SJCRH30 (cell line): ENCODE results near the gene MACROH2A1. TPM values are rescaled to one million over a fixed set of nuclear protein-coding genes. Genes with fewer than 3 reads are reported as not detected.

Experiments used
- DNase-seq, 2 experiments: peaks; one replicate each; pipeline ENCODE4 v3.0.0-alpha.2; 2015 to 2020
- H3K27ac ChIP-seq: fragments of 250-450 bp; sonication (Bioruptor Pico); 2 replicates; pipeline ENCODE4 v1.5.1; 2020; ENCODE audit warnings: mild to moderate bottlenecking, moderate library complexity
- H3K27me3 ChIP-seq: fragments of 250-450 bp; sonication (Bioruptor Pico); 2 replicates; pipeline ENCODE4 v1.5.1; 2020; ENCODE audit warnings: mild to moderate bottlenecking, moderate library complexity
- H3K36me3 ChIP-seq: fragments of 250-450 bp; sonication (Bioruptor Pico); 2 replicates; pipeline ENCODE4 v1.5.1; 2020; ENCODE audit warnings: mild to moderate bottlenecking, moderate library complexity
- H3K4me1 ChIP-seq: fragments of 250-450 bp; sonication (Bioruptor Pico); 2 replicates; pipeline ENCODE4 v1.5.1; 2020; ENCODE audit warnings: mild to moderate bottlenecking, moderate library complexity
- H3K4me3 ChIP-seq: fragments of 250-450 bp; sonication (Bioruptor Pico); 2 replicates; pipeline ENCODE4 v1.5.1; 2020; ENCODE audit warnings: mild to moderate bottlenecking, moderate library complexity
- H3K9me3 ChIP-seq: fragments of 250-450 bp; sonication (Bioruptor Pico); replicated peaks from 2 replicates; pipeline ENCODE4 v1.5.1; 2020; ENCODE audit warnings: mild to moderate bottlenecking, moderate library complexity
- total RNA-seq: library from RNA; depleted of rRNA; stranded (reverse); fragments of >200 nt; shearing (Covaris generic); gene quantifications from 2 replicates; pipeline ENCODE4 v1.2.3, GENCODE V29; 2014

The MACROH2A1 gene
- total RNA-seq, 1 experiment from 2014 or later = 248 TPM

GRCh38 chr5:135348918-135349317, 50.1 kb downstream of the MACROH2A1 start:
- no peak for DNase-seq
- no peaks in the 10 kb centered on the region for H3K27me3 ChIP-seq
- no peaks in the 10 kb centered on the region for H3K9me3 ChIP-seq
- H3K36me3 ChIP-seq = peaks cover 50% of the 10 kb centered on the region
- no peak overlapping the region for H3K27ac ChIP-seq
- H3K4me3 ChIP-seq = no peak overlapping the region
- no peaks in the 10 kb centered on the region for H3K4me1 ChIP-seq

DNA sequence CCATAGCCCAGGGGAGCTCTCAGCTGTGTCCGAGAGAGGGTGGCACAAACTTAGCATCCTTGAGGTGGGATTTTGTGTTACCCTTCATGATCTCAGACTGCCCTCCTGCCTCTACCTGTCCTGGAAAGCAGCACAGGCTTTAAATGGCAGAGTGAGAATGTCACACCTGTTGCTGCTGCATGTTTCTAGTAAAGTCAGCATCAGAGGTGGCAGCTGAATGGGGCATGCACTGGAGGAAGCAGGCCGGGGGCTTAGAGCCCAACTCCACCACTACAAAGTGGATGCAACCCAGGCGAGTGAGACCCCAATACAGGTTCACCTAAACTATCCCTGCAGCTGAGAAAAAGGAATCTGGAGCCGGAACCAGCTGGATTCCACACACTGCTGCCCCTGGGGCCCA, 51.6 kb downstream of the MACROH2A1 start:
- Histone ChIP-seq H3K27me3 (no peaks in the 10 kb centered on the region), H3K27ac (no peak overlapping the region), H3K36me3 (peaks cover 65% of the 10 kb centered on the region), H3K9me3 (no peaks in the 10 kb centered on the region), H3K4me3 (no peak overlapping the region), H3K4me1 (no peaks in the 10 kb centered on the region)
- DNase-seq = no peak

DNA sequence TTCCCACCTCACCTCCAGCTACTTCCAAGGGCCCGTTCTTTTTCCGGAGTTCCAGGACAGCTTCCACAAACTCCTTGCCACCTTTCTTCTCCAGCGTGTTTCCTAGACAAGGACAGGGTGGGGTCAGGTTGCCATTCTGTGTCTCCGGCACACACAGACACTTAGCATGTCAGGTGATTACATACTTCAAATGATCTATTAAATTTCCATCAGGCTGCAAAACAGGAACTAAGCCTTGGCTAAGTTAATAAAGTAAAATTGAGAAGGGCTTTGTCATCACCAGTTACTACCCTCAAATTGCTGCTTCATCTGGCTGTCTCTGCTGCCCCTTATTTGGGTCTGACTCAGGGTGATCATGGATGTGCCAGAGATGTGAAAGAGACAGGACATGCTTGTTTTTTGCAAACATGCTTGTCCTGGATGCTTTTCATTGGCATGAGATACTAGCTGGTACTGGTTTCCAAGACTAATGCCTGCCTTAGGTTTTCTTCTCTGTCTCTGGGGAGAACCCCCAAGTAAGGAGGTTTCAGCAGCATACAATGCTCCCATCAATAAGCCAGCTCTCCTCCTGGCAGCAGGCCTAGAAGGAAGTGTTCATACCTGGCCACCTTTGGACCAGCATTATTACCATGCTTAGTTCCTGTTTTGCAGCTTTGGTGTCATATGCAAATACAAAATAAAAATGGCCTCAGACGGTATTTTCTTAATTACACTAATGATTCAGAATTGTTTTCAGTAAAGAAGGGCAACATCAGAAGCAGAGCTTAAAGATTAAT, 52.9 kb downstream of the MACROH2A1 start:
- Histone ChIP-seq H3K27me3 (no peaks in the 10 kb centered on the region), H3K27ac (no peak overlapping the region), H3K4me3 (no peak overlapping the region), H3K36me3 (peaks cover 74% of the 10 kb centered on the region), H3K9me3 (no peaks in the 10 kb centered on the region), H3K4me1 (no peaks in the 10 kb centered on the region)
- DNase-seq = no peak

- Histone ChIP-seq H3K27me3 (no peaks in the 10 kb centered on the region), H3K36me3 (peaks cover 76% of the 10 kb centered on the region), H3K4me3 (no peak overlapping the region), H3K4me1 (no peaks in the 10 kb centered on the region), H3K9me3 (no peaks in the 10 kb centered on the region), H3K27ac (no peak overlapping the region)
- no peak for DNase-seq
Measured at GRCh38 chr5:135344349-135344748, 54.7 kb downstream of the MACROH2A1 start.

DNA sequence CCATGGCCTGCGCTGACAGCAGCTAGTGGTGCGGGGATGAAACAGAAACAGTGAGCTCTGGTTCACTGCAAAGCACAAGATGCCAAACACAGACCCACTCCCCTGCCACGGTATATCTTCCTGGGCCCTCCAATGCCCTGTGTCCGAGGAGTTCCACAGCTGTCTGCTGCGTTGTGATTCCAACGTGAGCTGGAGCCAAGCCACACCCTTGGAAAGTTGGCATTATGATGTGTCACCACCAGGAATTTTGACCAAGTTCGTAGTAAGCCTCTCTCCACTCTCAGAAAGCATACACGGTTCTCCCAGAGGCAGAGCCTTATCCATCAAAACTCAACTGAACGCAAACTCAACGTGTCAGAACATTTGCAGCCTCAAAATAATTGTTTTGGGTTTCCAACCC, 55.6 kb downstream of the MACROH2A1 start:
- Histone ChIP-seq H3K27me3 (no peaks in the 10 kb centered on the region), H3K27ac (no peak overlapping the region), H3K4me1 (no peaks in the 10 kb centered on the region), H3K4me3 (no peak overlapping the region), H3K36me3 (peaks cover 80% of the 10 kb centered on the region), H3K9me3 (no peaks in the 10 kb centered on the region)
- no peak for DNase-seq

DNA sequence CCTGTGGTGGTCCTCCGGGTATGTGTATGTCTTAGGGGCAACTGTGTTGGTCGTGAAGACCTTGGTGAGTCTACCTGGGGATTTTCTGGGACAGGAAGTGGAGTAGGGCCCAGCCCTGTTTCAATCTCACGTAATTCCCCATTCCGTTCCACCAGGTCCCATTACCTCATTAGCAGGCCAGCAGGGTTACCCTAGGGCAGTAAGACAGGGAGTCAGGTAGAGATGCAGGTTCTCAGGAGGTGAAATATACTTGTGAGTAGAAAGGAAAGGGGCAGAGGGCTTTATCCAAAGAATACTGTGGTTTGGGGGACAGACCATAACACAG, 56.5 kb downstream of the MACROH2A1 start:
- H3K9me3 ChIP-seq = no peaks in the 10 kb centered on the region
- no peak overlapping the region for H3K4me3 ChIP-seq
- no peaks in the 10 kb centered on the region for H3K27me3 ChIP-seq
- peaks cover 77% of the 10 kb centered on the region for H3K36me3 ChIP-seq
- DNase-seq = no peak
- no peak overlapping the region for H3K27ac ChIP-seq
- no peaks in the 10 kb centered on the region for H3K4me1 ChIP-seq

DNA sequence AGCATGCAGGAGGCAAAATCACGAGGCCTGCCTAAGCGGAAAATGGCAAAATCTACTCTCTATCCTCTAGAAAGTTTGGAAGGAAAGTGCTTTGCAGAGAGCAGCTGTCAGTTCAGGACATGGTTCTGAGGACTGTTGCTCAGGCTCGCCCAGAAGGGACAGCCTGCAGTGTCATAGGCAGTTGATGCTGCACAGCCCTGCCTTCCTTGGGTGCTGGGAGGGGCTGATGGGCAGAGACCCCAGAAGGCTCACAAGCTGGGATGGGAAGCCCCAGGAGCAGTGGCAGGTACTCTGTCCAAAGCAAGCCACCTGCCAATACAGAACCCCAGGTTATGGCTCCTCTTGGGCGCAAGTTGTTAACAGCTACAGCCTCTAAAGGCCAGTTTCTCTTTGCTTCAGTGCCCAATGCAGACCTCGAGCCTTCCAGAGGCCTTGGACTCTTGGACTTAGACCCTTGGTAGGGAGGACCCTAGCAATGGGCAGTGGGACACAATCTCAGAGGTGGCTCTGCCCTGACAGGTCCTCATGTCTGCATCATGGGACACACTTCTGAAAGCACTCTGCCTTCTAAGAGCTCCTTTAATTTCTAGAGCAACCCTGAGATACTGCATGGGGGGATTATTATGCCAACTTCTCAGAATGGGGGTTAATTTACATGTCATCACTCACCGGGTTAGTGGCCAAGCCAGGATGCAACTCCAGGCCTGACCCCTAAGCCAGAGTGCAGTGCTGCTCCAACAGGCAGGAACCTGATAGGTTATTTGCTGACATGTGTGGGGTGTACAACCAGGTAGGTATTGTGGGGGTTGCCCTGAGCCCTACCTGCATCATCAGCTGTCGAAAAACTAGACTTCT, 57.1 kb downstream of the MACROH2A1 start:
- Histone ChIP-seq H3K36me3 (peaks cover 75% of the 10 kb centered on the region), H3K9me3 (no peaks in the 10 kb centered on the region), H3K4me1 (no peaks in the 10 kb centered on the region), H3K27me3 (no peaks in the 10 kb centered on the region), H3K27ac (no peak overlapping the region), H3K4me3 (no peak overlapping the region)
- DNase-seq = no peak

DNA sequence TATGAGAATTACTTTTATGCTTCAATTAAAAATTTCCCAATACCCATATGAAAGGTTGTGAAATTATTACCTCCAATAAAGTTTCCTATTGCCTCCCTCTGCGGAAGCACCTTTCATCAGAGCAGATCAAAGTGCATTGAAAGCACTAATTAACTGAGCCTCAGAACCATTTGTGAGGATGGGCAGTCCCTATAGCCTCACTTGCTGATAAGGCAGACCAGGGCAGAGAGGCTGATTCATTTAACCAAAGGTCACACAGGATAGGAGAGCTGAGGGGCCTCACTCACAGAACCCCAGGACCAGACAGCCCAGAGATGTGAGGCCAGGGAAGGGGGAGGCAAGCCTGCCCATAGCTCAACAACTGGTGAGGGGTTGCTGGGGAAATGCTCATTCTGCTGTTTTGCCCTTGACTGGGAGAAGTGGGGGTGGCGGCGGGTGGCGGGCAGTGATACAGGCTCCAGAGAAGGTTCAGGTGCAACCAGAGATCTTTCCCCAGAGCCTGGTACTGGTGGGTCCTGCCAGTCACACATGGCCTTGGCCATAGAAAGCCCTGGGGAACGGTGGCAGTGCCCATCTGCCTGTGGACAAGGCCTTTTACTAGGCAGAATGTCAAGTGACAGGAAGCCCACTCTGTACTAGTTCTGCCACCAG, 57.9 kb downstream of the MACROH2A1 start:
- Histone ChIP-seq H3K27ac (no peak overlapping the region), H3K4me3 (no peak overlapping the region), H3K27me3 (no peaks in the 10 kb centered on the region), H3K9me3 (no peaks in the 10 kb centered on the region), H3K4me1 (no peaks in the 10 kb centered on the region), H3K36me3 (peaks cover 77% of the 10 kb centered on the region)
- DNase-seq = no peak

DNA sequence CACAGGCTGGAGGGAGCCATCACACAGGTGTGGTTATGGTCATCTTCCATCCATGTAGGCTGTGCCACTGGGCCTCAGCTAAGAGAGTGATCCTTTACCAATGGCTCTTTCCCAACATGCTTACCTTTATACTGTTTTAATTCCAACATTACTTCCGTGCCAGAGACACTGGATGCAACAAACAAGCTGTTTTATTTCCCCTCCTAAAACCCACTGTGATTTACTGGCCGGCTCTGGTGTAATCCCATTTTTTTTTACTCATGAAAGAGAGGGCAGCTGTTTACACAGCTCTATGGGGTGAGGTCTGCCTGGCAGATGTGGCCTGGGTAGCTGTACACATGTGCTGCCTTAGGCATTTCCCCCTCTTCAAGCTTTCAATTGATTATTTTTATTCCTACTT, 58.5 kb downstream of the MACROH2A1 start:
- Histone ChIP-seq H3K9me3 (no peaks in the 10 kb centered on the region), H3K27me3 (no peaks in the 10 kb centered on the region), H3K36me3 (peaks cover 72% of the 10 kb centered on the region), H3K4me3 (no peak overlapping the region), H3K4me1 (no peaks in the 10 kb centered on the region), H3K27ac (no peak overlapping the region)
- no peak for DNase-seq

GRCh38 chr5:135339623-135340022, 59.4 kb downstream of the MACROH2A1 start:
- H3K4me3 ChIP-seq = no peak overlapping the region
- H3K9me3 ChIP-seq = no peaks in the 10 kb centered on the region
- no peaks in the 10 kb centered on the region for H3K27me3 ChIP-seq
- H3K36me3 ChIP-seq = peaks cover 62% of the 10 kb centered on the region
- no peak for DNase-seq
- no peaks in the 10 kb centered on the region for H3K4me1 ChIP-seq
- no peak overlapping the region for H3K27ac ChIP-seq

DNA sequence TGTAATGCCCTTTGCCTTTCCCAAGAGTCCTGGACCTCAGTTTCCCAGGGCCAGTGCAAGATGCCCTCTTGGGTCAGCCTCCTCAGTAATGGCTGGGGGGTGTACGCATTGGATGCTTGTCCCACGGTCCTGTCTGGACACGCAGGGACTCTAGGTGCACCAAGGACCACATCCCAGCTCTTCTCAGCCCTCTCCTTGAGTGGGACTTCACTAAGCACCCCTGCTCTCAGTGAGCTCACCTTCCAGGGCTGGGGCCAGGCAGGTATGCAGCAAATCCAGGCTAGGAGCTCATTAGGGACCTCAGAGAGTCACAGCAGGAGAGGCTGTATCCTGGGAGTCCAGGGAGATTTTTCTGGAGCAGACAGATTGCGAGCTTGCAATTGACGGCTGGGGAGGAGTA, 59.8 kb downstream of the MACROH2A1 start:
- Histone ChIP-seq H3K9me3 (no peaks in the 10 kb centered on the region), H3K27ac (no peak overlapping the region), H3K36me3 (peaks cover 59% of the 10 kb centered on the region), H3K4me3 (no peak overlapping the region), H3K4me1 (no peaks in the 10 kb centered on the region), H3K27me3 (no peaks in the 10 kb centered on the region)
- no peak for DNase-seq

DNA sequence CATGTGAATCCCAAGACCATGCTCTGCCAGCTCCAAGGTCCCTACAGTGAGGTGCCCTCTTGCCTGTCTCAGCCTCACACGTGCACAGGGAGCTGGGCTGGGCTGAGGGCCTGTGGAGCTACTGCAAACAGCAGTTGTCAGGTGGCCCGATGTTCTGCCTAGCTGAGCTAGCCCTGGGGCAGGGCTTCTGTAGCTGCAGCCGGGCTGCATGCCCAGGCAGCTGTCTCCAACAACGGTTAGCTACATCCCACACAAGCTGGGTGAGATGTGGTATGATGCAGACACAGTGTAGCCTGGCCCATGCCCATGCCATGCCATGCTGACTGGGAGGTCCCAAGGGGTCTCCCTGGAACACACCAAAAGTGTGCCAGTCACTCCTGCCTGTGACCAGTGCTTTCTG, 62.0 kb downstream of the MACROH2A1 start:
- H3K4me3 ChIP-seq = no peak overlapping the region
- no peaks in the 10 kb centered on the region for H3K9me3 ChIP-seq
- H3K36me3 ChIP-seq = peaks cover 40% of the 10 kb centered on the region
- H3K27me3 ChIP-seq = no peaks in the 10 kb centered on the region
- H3K27ac ChIP-seq = no peak overlapping the region
- H3K4me1 ChIP-seq = peaks cover 3% of the 10 kb centered on the region; the same call in 1 of the 2 replicates
- no peak for DNase-seq

DNA sequence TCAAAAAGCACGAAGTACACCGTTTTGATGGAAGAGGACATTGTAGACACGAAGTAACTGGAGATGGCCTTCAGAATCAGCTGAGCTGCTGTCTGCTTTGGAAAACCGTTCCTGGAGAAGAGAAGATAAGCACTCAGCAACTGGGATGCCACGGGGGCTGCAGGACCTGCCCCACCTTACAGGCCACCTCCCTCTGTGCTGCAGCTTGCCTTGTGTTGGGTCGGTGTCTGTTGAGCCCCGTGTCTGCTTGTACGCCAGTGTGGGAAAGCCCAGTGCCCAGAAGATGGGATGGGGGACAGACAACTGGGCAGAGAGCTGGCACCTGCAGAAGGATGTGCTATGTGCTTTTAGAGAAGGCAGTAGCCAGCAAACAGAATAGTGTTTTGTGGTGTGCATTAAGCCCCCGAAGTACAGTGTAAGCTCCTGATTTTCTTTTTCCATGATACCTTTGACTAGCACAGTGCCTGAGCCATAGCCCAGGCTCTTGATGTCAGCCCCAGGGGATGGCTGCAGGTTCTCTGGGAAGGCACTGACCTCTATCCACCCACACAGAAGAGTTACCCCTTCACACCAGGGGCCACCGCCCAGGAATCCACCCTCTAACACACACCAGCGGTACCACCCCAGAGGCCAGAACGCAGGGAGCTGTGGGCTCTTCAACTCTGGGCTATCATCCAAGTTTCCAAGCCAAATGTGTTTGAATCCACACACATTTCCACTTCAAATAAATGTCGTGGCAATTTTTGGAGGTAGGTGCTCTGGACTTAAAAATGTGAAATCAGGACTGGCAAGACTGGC, 63.8 kb downstream of the MACROH2A1 start:
- Histone ChIP-seq H3K9me3 (no peaks in the 10 kb centered on the region), H3K4me3 (no peak overlapping the region), H3K36me3 (peaks cover 23% of the 10 kb centered on the region), H3K4me1 (peaks cover 14% of the 10 kb centered on the region; the same call in 1 of the 2 replicates), H3K27me3 (no peaks in the 10 kb centered on the region), H3K27ac (no peak overlapping the region)
- no peak for DNase-seq

- Histone ChIP-seq H3K4me3 (no peak overlapping the region), H3K36me3 (peaks cover 17% of the 10 kb centered on the region), H3K9me3 (no peaks in the 10 kb centered on the region), H3K27me3 (no peaks in the 10 kb centered on the region), H3K4me1 (peaks cover 14% of the 10 kb centered on the region; the same call in 1 of the 2 replicates), H3K27ac (no peak overlapping the region)
- DNase-seq = no peak
Measured at GRCh38 chr5:135333732-135334515, 65.1 kb downstream of the MACROH2A1 start.
